Stimulated activated naive B cell treated with anti-CD40 and anti-IgM and Interleukin-4, amounts not matched to agents 10 μg/mL and 1 μg/mL and 100 μg/mL, for 72 hours (primary cell): ENCODE data around the gene STX4.

Source experiments
- ATAC-seq, 2 donors: fragments of 150-1000 bp; cut with Tn5 transposase; replicated peaks; 2 replicates each; pipeline ENCODE4 v1.10.0; 2021; ENCODE audit warnings: moderate library complexity in 1 of 2
- DNase-seq: peaks from one replicate; pipeline ENCODE4 v3.0.0; 2021
- H3K27ac Mint-ChIP-seq: one replicate; pipeline ENCODE4 v1.8.0; 2022; ENCODE audit warnings: mild to moderate bottlenecking, mixed read lengths
- H3K27me3 Mint-ChIP-seq, 2 donors: one replicate each; pipeline ENCODE4 v1.8.0; 2022; ENCODE audit warnings: mixed read lengths in 2 of 2
- H3K36me3 Mint-ChIP-seq, 2 donors: one replicate each; pipeline ENCODE4 v1.8.0; 2022; ENCODE audit warnings: mixed read lengths in 2 of 2, mild to moderate bottlenecking in 1 of 2
- H3K4me1 Mint-ChIP-seq, 2 donors: one replicate each; pipeline ENCODE4 v1.8.0; 2022; ENCODE audit warnings: mixed read lengths in 2 of 2, mild to moderate bottlenecking in 1 of 2
- H3K4me3 Mint-ChIP-seq, 2 donors: one replicate each; pipeline ENCODE4 v1.8.0; 2022; ENCODE audit warnings: mild to moderate bottlenecking in 2 of 2, mixed read lengths in 2 of 2, moderate library complexity in 1 of 2
- H3K9me3 Mint-ChIP-seq, 2 donors: one replicate each; pipeline ENCODE4 v1.8.0; 2022; ENCODE audit warnings: mixed read lengths in 2 of 2, mild to moderate bottlenecking in 1 of 2

Gene STX4, protein sequence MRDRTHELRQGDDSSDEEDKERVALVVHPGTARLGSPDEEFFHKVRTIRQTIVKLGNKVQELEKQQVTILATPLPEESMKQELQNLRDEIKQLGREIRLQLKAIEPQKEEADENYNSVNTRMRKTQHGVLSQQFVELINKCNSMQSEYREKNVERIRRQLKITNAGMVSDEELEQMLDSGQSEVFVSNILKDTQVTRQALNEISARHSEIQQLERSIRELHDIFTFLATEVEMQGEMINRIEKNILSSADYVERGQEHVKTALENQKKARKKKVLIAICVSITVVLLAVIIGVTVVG

DNA sequence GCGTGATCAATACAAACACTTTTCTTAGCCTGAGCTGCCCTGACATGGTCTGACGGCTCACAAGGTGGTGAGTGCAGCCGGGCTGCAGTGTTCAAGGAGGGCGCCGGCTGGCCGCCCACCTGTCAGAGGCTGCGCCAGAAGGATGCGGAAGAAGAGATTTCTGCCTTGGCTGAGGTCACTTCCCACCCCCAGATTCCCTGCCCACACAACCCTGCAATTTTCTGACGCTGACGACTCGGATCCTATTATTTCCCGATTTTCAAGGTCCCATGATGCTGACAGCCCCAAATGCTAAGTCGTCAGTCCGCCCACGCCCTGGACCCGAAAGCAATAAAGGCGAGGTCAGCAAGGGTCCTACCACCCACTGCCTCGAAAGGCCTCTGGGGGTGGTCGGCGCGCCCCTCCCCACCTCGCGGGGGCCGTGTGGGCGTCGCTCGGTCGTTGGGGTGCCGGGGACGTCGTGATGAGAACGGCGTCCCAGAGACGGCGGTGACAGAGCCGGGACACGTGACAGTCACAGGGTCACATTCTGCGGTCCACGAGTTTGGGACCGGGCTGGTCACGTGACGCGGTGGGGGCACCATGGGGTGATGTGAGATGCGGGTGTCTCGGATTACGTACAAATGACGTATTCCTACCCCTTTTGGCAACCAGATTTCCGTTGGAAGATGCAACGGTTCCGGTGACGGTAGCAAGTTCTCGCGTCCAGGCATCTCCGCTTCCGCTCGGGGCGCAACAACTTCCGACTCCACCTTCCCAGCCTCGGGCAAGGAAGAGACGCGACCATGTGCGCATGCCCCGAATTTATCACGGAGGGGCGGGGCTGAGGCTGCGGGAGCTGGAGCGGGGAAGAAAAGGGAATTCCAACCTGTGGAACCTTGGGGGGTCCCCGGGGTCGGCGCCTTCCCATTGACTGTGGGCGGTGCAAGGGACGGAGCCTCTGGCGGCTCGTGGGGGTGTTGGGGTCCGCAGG, at the start of gene STX4:
STX4 (plus strand) TSS at position 823 of the 973 bp plus-strand sequence. CDS start 248 bp downstream, outside the sequence.
- peak within 1 kb of the TSS; percentile 87 to 100 for H3K4me3 Mint-ChIP-seq
- H3K27ac Mint-ChIP-seq: peak within 1 kb of the TSS; percentile 91
- peak; percentile 96 for DNase-seq
- H3K27me3 Mint-ChIP-seq: no peaks in the 10 kb centered on the region
- ATAC-seq: peak; percentile 78 to 83
- H3K36me3 Mint-ChIP-seq: peaks cover 26 to 33% of the 10 kb centered on the region in 2 donors
- peaks cover 17 to 42% of the 10 kb centered on the region in 2 donors for H3K4me1 Mint-ChIP-seq
- no peaks in the 10 kb centered on the region for H3K9me3 Mint-ChIP-seq

GRCh38 chr16:30983898-30984610, 49.3 kb upstream of the STX4 start:
- Mint-ChIP-seq H3K4me1 (peaks cover 8 to 21% of the 10 kb centered on the region in 2 donors), H3K9me3 (no peaks in the 10 kb centered on the region), H3K27me3 (no peaks in the 10 kb centered on the region), H3K4me3 (no peak overlapping the region), H3K27ac (peak overlapping the region; percentile 25), H3K36me3 (peaks cover 51 to 58% of the 10 kb centered on the region in 2 donors)
- DNase-seq (no peak), ATAC-seq (no peak)

GRCh38 chr16:30984669-30985400, 48.5 kb upstream of the STX4 start, which contains the start of gene HSD3B7:
Gene HSD3B7, plus strand, starts transcription at chr16:30985207. Its CDS starts 452 bp downstream, at chr16:30985659.
- Mint-ChIP-seq H3K36me3 (peaks cover 53 to 58% of the 10 kb centered on the region in 2 donors), H3K27ac (no peak within 1 kb of the TSS), H3K4me1 (peaks cover 8 to 21% of the 10 kb centered on the region in 2 donors), H3K27me3 (no peaks in the 10 kb centered on the region), H3K4me3 (no peak within 1 kb of the TSS), H3K9me3 (no peaks in the 10 kb centered on the region)
- DNase-seq: peak; percentile 63
- ATAC-seq: peak; percentile 82 to 83

DNA sequence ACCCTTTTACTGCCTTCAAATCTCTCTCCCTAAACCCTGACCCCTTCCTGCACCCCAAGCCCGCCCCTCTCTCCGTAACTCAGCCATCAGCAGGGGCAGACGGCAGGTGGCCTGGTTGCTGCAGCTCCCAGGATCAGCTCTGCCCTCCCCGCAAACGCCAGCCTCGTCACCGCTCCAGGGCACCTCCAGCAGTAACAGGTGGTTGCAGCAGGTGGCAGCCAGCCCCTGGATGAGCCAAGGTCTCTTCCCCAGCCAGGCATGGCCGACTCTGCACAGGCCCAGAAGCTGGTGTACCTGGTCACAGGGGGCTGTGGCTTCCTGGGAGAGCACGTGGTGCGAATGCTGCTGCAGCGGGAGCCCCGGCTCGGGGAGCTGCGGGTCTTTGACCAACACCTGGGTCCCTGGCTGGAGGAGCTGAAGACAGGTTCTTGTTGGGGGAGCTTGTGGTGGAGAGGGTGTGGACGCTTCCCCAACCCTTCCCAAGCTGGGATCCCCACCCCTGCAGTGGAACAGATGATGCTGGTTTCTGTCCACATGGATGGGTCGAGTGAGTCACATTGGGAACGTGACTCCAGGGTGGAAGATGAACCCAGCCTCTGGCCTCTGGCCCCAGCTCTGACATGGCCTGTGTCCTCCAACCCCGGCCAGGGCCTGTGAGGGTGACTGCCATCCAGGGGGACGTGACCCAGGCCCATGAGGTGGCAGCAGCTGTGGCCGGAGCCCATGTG, 47.8 kb upstream of the STX4 start:
- no peaks in the 10 kb centered on the region for H3K9me3 Mint-ChIP-seq
- peaks cover 8 to 21% of the 10 kb centered on the region in 2 donors for H3K4me1 Mint-ChIP-seq
- ATAC-seq (peak in 1 of 2 donors; percentile 8), DNase-seq (no peak)
- H3K27ac Mint-ChIP-seq: no peak overlapping the region
- no peak overlapping the region for H3K4me3 Mint-ChIP-seq
- H3K27me3 Mint-ChIP-seq: no peaks in the 10 kb centered on the region
- peaks cover 49 to 51% of the 10 kb centered on the region in 2 donors for H3K36me3 Mint-ChIP-seq

DNA sequence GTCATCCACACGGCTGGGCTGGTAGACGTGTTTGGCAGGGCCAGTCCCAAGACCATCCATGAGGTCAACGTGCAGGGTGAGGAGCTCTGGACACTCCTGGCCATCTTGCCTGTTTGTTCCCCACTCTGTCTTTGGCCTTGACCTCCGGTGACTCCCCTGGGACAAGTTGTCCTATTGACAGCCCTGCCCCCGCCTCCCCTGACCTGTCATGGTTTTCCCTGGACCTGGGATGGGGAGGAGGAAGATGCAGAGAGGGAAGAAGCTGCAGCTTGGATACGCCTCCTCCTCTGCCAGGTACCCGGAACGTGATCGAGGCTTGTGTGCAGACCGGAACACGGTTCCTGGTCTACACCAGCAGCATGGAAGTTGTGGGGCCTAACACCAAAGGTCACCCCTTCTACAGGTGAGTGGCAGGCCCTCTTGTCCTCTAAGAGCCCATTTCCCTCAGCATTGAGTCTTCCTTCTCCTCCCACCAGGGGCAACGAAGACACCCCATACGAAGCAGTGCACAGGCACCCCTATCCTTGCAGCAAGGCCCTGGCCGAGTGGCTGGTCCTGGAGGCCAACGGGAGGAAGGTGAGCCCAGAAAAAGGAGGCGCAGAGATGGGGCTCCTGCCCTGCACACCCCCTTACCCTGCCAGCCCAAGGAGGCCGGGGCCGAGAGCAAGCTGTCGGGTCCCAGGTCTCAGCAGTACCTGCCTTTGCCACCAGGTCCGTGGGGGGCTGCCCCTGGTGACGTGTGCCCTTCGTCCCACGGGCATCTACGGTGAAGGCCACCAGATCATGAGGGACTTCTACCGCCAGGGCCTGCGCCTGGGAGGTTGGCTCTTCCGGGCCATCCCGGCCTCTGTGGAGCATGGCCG, 47.0 kb upstream of the STX4 start:
- Mint-ChIP-seq H3K4me3 (no peak overlapping the region), H3K27me3 (no peaks in the 10 kb centered on the region), H3K27ac (peak overlapping the region; percentile 22), H3K36me3 (peaks cover 46 to 49% of the 10 kb centered on the region in 2 donors), H3K9me3 (no peaks in the 10 kb centered on the region), H3K4me1 (peaks cover 8 to 21% of the 10 kb centered on the region in 2 donors)
- ATAC-seq: no peak
- DNase-seq: no peak

- no peak for ATAC-seq
- DNase-seq: no peak
- Mint-ChIP-seq H3K27me3 (no peaks in the 10 kb centered on the region), H3K4me1 (peaks cover 8 to 21% of the 10 kb centered on the region in 2 donors), H3K36me3 (peaks cover 35 to 45% of the 10 kb centered on the region in 2 donors), H3K27ac (no peak overlapping the region), H3K9me3 (no peaks in the 10 kb centered on the region), H3K4me3 (no peak overlapping the region)
These were observed 45.7 kb upstream of the STX4 start for GRCh38 chr16:30987581-30988190.

DNA sequence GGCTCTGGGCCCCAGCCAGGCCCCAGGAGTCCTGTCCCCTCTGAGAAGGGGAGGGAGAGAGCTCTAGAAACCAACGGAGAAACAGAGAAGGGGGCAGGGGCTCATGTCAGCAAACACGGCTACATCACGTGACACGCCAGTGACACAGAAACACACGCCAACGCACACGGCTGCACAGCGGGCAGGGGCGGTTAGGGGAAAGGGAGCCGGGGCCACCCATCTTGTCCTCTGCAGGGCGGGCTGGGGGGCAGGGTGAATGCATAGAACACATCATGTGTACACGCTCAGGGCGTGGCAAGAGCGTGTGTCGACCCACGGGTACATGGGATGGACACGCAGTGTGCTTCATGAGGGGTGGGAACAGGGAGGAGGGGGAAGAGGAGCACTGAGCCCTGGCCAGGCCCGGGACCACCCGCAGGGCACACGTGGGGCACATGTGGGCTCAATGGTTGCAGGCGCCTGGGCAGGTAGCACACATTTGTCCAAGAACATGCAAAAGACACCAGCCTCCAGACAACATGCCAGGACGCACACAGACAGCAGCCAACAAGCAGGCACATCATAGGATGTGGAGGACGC, 43.8 kb upstream of the STX4 start:
- ATAC-seq (no peak), DNase-seq (no peak)
- no peaks in the 10 kb centered on the region for H3K27me3 Mint-ChIP-seq
- H3K36me3 Mint-ChIP-seq: peaks cover 21 to 29% of the 10 kb centered on the region in 2 donors
- no peak overlapping the region for H3K27ac Mint-ChIP-seq
- no peaks in the 10 kb centered on the region for H3K9me3 Mint-ChIP-seq
- H3K4me3 Mint-ChIP-seq: no peak overlapping the region
- H3K4me1 Mint-ChIP-seq: peaks cover 9 to 10% of the 10 kb centered on the region in 2 donors

DNA sequence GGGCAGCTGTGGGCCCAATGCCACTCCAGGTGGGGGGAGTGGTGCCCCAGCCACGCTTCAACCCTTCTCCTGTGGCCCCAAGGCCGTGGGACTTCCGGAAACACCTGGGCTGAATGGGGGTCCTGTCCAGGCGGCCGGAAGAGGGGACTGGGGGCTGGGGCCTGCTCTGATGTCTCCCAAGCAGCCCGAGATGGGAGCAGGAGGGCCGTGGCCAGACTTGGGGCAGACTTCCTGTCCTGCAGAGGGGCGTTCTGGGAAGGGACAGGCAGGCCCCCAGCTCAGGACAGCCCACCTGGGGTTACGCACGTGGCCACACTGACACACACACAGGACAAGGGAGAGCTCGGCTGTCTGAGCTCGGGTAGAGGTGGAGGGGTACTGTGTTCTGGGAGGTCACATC, 43.3 kb upstream of the STX4 start:
- Mint-ChIP-seq H3K4me3 (no peak overlapping the region), H3K4me1 (peaks cover 4 to 11% of the 10 kb centered on the region in 2 donors), H3K9me3 (no peaks in the 10 kb centered on the region), H3K36me3 (peaks cover 19 to 27% of the 10 kb centered on the region in 2 donors), H3K27me3 (no peaks in the 10 kb centered on the region), H3K27ac (no peak overlapping the region)
- no peak for DNase-seq
- no peak for ATAC-seq

DNA sequence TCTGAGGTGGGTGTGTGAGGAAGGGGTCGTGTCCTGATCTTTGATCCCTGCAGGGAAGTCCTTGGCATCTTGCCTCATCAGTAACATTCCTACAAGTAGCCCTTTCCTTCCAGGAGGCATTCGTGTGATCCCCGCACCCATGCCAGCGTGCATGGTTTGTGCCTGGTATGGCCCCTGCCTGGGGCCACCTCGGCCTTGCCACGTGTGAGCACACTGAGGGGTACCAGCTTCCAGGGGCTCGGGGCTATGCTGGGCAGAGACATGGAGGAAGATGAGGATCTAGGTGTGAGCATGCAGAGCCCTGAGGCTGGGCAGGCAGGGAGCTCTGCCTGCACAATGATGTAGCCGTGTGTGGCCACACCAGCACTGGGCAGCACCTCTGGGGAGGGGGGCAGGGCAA, 42.3 kb upstream of the STX4 start:
- H3K4me3 Mint-ChIP-seq: no peak overlapping the region
- no peaks in the 10 kb centered on the region for H3K9me3 Mint-ChIP-seq
- H3K36me3 Mint-ChIP-seq: peaks cover 15 to 18% of the 10 kb centered on the region in 2 donors
- DNase-seq (no peak), ATAC-seq (no peak)
- H3K27ac Mint-ChIP-seq: no peak overlapping the region
- no peaks in the 10 kb centered on the region for H3K27me3 Mint-ChIP-seq
- peaks cover 0 to 8% of the 10 kb centered on the region in 2 donors for H3K4me1 Mint-ChIP-seq

- DNase-seq (no peak), ATAC-seq (no peak)
- no peaks in the 10 kb centered on the region for H3K27me3 Mint-ChIP-seq
- peaks cover 6 to 8% of the 10 kb centered on the region in 2 donors for H3K36me3 Mint-ChIP-seq
- H3K27ac Mint-ChIP-seq: peak overlapping the region; percentile 70
- peaks cover 11 to 12% of the 10 kb centered on the region in 2 donors for H3K4me1 Mint-ChIP-seq
- no peak overlapping the region for H3K4me3 Mint-ChIP-seq
- H3K9me3 Mint-ChIP-seq: no peaks in the 10 kb centered on the region
These were observed 41.0 kb upstream of the STX4 start for GRCh38 chr16:30992276-30992780.

- Mint-ChIP-seq H3K27me3 (no peaks in the 10 kb centered on the region), H3K4me1 (peaks cover 15 to 16% of the 10 kb centered on the region in 2 donors), H3K27ac (peak overlapping the region; percentile 70), H3K9me3 (no peaks in the 10 kb centered on the region), H3K36me3 (peaks cover 3 to 6% of the 10 kb centered on the region in 2 donors), H3K4me3 (no peak overlapping the region)
- ATAC-seq (no peak), DNase-seq (no peak)
These were observed 40.2 kb upstream of the STX4 start for GRCh38 chr16:30992931-30993816.
